HCT116 (cell line): ENCODE data around the gene SLC6A19. TPM values are rescaled to one million over a fixed set of nuclear protein-coding genes. Genes with fewer than 3 reads are reported as not detected.

Experiments
- ATAC-seq: fragments of 200-7000 bp; cut with Tn5 transposase; 2 replicates; pipeline ENCODE4 v1.9.1; 2020; ENCODE audit warnings: mild to moderate bottlenecking, moderate library complexity
- BruUV-seq: library from RNA; stranded (reverse); fragments of 400-500 nt; replicated peaks from 2 replicates; lab custom pipeline; 2021; lab: Mats Ljungman, UMichigan
- CTCF ChIA-PET: fragments of 300-600 bp; sonication (Branson Sonifier 250); formaldehyde crosslinking; loops from one replicate; lab custom pipeline; 2021; ENCODE audit warnings: antibody characterized with exemption; lab: Charles Lee
- POLR2A ChIA-PET: fragments of 300-600, 350-600 bp; sonication (Branson Sonifier 250); formaldehyde crosslinking; loops from one replicate; lab custom pipeline; 2021; ENCODE audit warnings: antibody characterized with exemption; lab: Charles Lee
- RAD21 ChIA-PET, 2 experiments: fragments of 300-600 bp; sonication (Branson Sonifier 250); formaldehyde crosslinking; loops; one replicate each; lab custom pipeline; 2023; ENCODE audit warnings: low total read pairs in 2 of 2; ENCODE audit not compliant: uncharacterized antibody in 2 of 2, unreplicated experiment in 2 of 2, low non-redundant PET in 1 of 2; lab: Charles Lee
- DNase-seq: peaks from one replicate; pipeline ENCODE4 v3.0.0-alpha.2; 2010; ENCODE audit warnings: low read depth, low spot score
- H2AFZ ChIP-seq: fragments of 200-600 bp; shearing (Covaris generic), sonication (generic); 2 replicates; pipeline ENCODE4 v1.6.1; 2017; ENCODE audit warnings: low read depth, mixed run types, mixed read lengths, antibody characterized with exemption, low read length; ENCODE audit not compliant: poor library complexity, severe bottlenecking
- H3K27ac ChIP-seq: 2 replicates; pipeline ENCODE4 v1.5.1; 2012; ENCODE audit warnings: low read depth, low read length
- H3K27me3 ChIP-seq: fragments of 200-600 bp; sonication (generic); 2 replicates; pipeline ENCODE4 v1.6.1; 2016; ENCODE audit warnings: mixed run types, low read length, mixed read lengths; ENCODE audit not compliant: insufficient read depth
- H3K36me3 ChIP-seq, 2 experiments: fragments of 200-500 bp in 1 of 2; fragments of 200-600 bp in 1 of 2; sonication (Bioruptor generic) in 1 of 2; sonication (generic) in 1 of 2; 2 replicates each; pipeline versions ENCODE4 v1.5.1 to v1.6.1; 2014 to 2016; ENCODE audit warnings: low read length in 2 of 2, inconsistent platforms in 1 of 2, mixed read lengths in 1 of 2, mixed run types in 1 of 2; ENCODE audit not compliant: insufficient read depth in 2 of 2, control insufficient read depth in 1 of 2
- H3K4me1 ChIP-seq, 2 experiments: fragments of 200-600 bp in 1 of 2; sonication (generic) in 1 of 2; 2 replicates each; pipeline versions ENCODE4 v1.5.1 to v1.6.1; 2012 to 2017; ENCODE audit warnings: low read length in 2 of 2, inconsistent platforms in 1 of 2, mild to moderate bottlenecking in 1 of 2, mixed read lengths in 1 of 2, mixed run types in 1 of 2, moderate library complexity in 1 of 2; ENCODE audit not compliant: insufficient read depth in 2 of 2, control insufficient read depth in 1 of 2
- H3K4me2 ChIP-seq: fragments of 200-600 bp; sonication (generic); 2 replicates; pipeline ENCODE4 v1.6.1; 2017; ENCODE audit warnings: mixed run types, low read length, mixed read lengths
- H3K4me3 ChIP-seq, 2 experiments: fragments of 200-600 bp in 1 of 2; sonication (generic) in 1 of 2; replicated peaks in 1 of 2; 2 replicates each; pipeline ENCODE4 v1.5.1; 2011 to 2016; ENCODE audit warnings: low read length in 2 of 2, control low read depth in 1 of 2, low read depth in 1 of 2, mild to moderate bottlenecking in 1 of 2, mixed read lengths in 1 of 2, mixed run types in 1 of 2
- H3K79me2 ChIP-seq: fragments of 200-600 bp; sonication (generic); 2 replicates; pipeline ENCODE4 v1.6.1; 2017; ENCODE audit warnings: mild to moderate bottlenecking, mixed run types, low read length, moderate library complexity, mixed read lengths; ENCODE audit not compliant: insufficient read depth
- H3K9ac ChIP-seq: fragments of 200-600 bp; sonication (generic); 2 replicates; pipeline ENCODE4 v1.6.1; 2016; ENCODE audit warnings: low read length, mixed read lengths
- H3K9me2 ChIP-seq: fragments of 200-600 bp; sonication (generic), shearing (Covaris generic); 2 replicates; pipeline ENCODE4 v1.6.1; 2017; ENCODE audit warnings: mixed run types, mild to moderate bottlenecking, moderate library complexity; ENCODE audit not compliant: insufficient read depth
- H3K9me3 ChIP-seq, 2 experiments: fragments of 200-500 bp in 1 of 2; fragments of 200-600 bp in 1 of 2; sonication (Bioruptor generic) in 1 of 2; sonication (generic) in 1 of 2; 2 replicates each; pipeline ENCODE4 v1.6.1; 2014 to 2017; ENCODE audit warnings: low read length in 2 of 2, mixed read lengths in 2 of 2, inconsistent platforms in 1 of 2, low read depth in 1 of 2, mild to moderate bottlenecking in 1 of 2, mixed run types in 1 of 2, moderate library complexity in 1 of 2; ENCODE audit not compliant: control insufficient read depth in 1 of 2, insufficient read depth in 1 of 2
- H4K20me1 ChIP-seq: fragments of 200-600 bp; sonication (generic), shearing (Covaris generic); 2 replicates; pipeline ENCODE4 v1.6.1; 2017; ENCODE audit warnings: mixed run types, mild to moderate bottlenecking, moderate library complexity; ENCODE audit not compliant: insufficient read depth
- CTCF ChIP-seq, 3 experiments: fragments of 200-600 bp in 1 of 3; sonication (generic) in 1 of 3; IDR thresholded peaks in 2 of 3; conservative IDR thresholded peaks in 1 of 3; 2 replicates each; pipeline ENCODE4 v1.5.1; 2012 to 2017; ENCODE audit warnings: low read depth in 2 of 3, low read length in 2 of 3, antibody characterized with exemption in 1 of 3, borderline replicate concordance in 1 of 3, control low read depth in 1 of 3, mild to moderate bottlenecking in 1 of 3, mixed read lengths in 1 of 3, mixed run types in 1 of 3, moderate library complexity in 1 of 3; ENCODE audit not compliant: insufficient read depth in 1 of 3
- RAD21 ChIP-seq: IDR thresholded peaks from 2 replicates; pipeline ENCODE4 v1.6.1; 2012; ENCODE audit warnings: low read depth, mild to moderate bottlenecking
- SRF ChIP-seq: IDR thresholded peaks from 2 replicates; pipeline ENCODE4 v1.6.1; 2012; ENCODE audit warnings: low read depth
- intact Hi-C: fragments of 100-400 bp; cut with micrococcal nuclease; formaldehyde crosslinking; loops from 2 replicates; pipeline ENCODE4 v1.10.0; 2022
- total RNA-seq: library from RNA; stranded (reverse); gene quantifications from one replicate; pipeline ENCODE4 v1.2.1, GENCODE V29; 2021; ENCODE audit not compliant: unreplicated experiment

SLC6A19 gene
- total RNA-seq, 1 experiment from 2014 or later, result not detected

GRCh38 chr5:1232780-1233179 is 31.4 kb downstream of the SLC6A19 start (continued):
- no peak for TF ChIP-seq SRF

- ChIA-PET CTCF (no interaction called here), POLR2A (no interaction called here)
- intact Hi-C loops, result no loop called here
Observed at GRCh38 chr5:1235379-1235778, 34.0 kb downstream of the SLC6A19 start.

More at GRCh38 chr5:1235379-1235778, 34.0 kb downstream of the SLC6A19 start:
- no peaks in the 10 kb centered on the region for H3K27me3 ChIP-seq
- H3K79me2 ChIP-seq, result no peaks in the 10 kb centered on the region
- no peaks in the 10 kb centered on the region for H4K20me1 ChIP-seq
- ATAC-seq (0 out of 2 replicates have a peak, but pooled peaks have one; percentile 50), DNase-seq (no peak)
- no TSS peak for BruUV-seq
- no peak for TF ChIP-seq CTCF (IDR thresholded peaks at IDR 0.05 in 2 of 3, conservative IDR thresholded peaks at IDR 0.05 in 1 of 3; ENCODE audit: borderline replicate concordance in 1 of 3, insufficient read depth in 1 of 3, low read depth in 2 of 3, low read length in 2 of 3)
- TF ChIP-seq RAD21, result 0 out of 2 replicates have a peak, but pooled peaks have one; percentile 15
- H3K9ac ChIP-seq, result no peak overlapping the region
- no peaks in the 10 kb centered on the region for H3K4me1 ChIP-seq
- no peak overlapping the region for H3K4me2 ChIP-seq
- H3K9me2 ChIP-seq, result no peaks in the 10 kb centered on the region
- no peaks in the 10 kb centered on the region for H3K36me3 ChIP-seq
- H3K27ac ChIP-seq, result no peak overlapping the region
- no peak overlapping the region for H3K4me3 ChIP-seq
- RAD21 ChIA-PET, result no interaction called here
- H3K9me3 ChIP-seq, result peaks cover 7 to 9% of the 10 kb centered on the region in 2 experiments; a peak in 2 of 4 replicates
- no peak overlapping the region for H2AFZ ChIP-seq
